ENCODE measurements around the gene HELT. TPM values are rescaled to one million over a fixed set of nuclear protein-coding genes. Genes with fewer than 3 reads are reported as not detected.

The HELT gene
- total and polyA plus RNA-seq, 2 donors (not counting 1 experiment from before 2014, with no cell fraction given), result not detected

- H3K27ac ChIP-seq (ENCODE audit: insufficient read depth, low read length), result no peak overlapping the region
- no peaks in the 10 kb centered on the region for H3K9me3 ChIP-seq (ENCODE audit: control insufficient read depth, insufficient read depth, low read depth, low read length)
- no peak overlapping the region for H3K4me2 ChIP-seq (ENCODE audit: extremely low read depth, insufficient read depth, low read length)
- H3K79me2 ChIP-seq (ENCODE audit: control insufficient read depth, insufficient read depth, low read length), result no peaks in the 10 kb centered on the region
- no peaks in the 10 kb centered on the region for H3K36me3 ChIP-seq (ENCODE audit: control insufficient read depth, insufficient read depth, low read length)
- peaks cover 34% of the 10 kb centered on the region for H3K27me3 ChIP-seq (ENCODE audit: control insufficient read depth, insufficient read depth, low read length)
- no peaks in the 10 kb centered on the region for H3K4me1 ChIP-seq (ENCODE audit: control insufficient read depth, extremely low read depth, insufficient read depth, low read length)
- TF ChIP-seq CTCF (conservative IDR thresholded peaks at IDR 0.05 in 1 of 2, IDR thresholded peaks at IDR 0.05 in 1 of 2; ENCODE audit: low read depth in 1 of 2, low read length in 2 of 2), result no peak
- TF ChIP-seq EZH2 (IDR thresholded peaks at IDR 0.05; ENCODE audit: low read length, missing control alignments), result peak; percentile 25
- H3K4me3 ChIP-seq (replicated peaks in 1 of 4; ENCODE audit: control extremely low read depth in 1 of 4, insufficient read depth in 1 of 4, low read depth in 3 of 4, low read length in 4 of 4), result no peak overlapping the region
- no peaks in the 10 kb centered on the region for H4K20me1 ChIP-seq (ENCODE audit: control insufficient read depth, extremely low read depth, insufficient read depth, low read length)
- DNase-seq (ENCODE audit: low read depth in 2 of 2), result no peak
- H3K9ac ChIP-seq (ENCODE audit: insufficient read depth, low read length), result no peak overlapping the region
- H2AFZ ChIP-seq (ENCODE audit: low read length), result no peak overlapping the region
Observed at GRCh38 chr4:185020863-185021761, 2.8 kb downstream of the HELT start.

- Histone ChIP-seq H3K27me3 (ENCODE audit: control insufficient read depth, insufficient read depth, low read length) (peaks cover 28% of the 10 kb centered on the region), H3K9me3 (ENCODE audit: control insufficient read depth, insufficient read depth, low read depth, low read length) (no peaks in the 10 kb centered on the region), H3K4me1 (ENCODE audit: control insufficient read depth, extremely low read depth, insufficient read depth, low read length) (no peaks in the 10 kb centered on the region), H4K20me1 (ENCODE audit: control insufficient read depth, extremely low read depth, insufficient read depth, low read length) (no peaks in the 10 kb centered on the region), H3K9ac (ENCODE audit: insufficient read depth, low read length) (no peak overlapping the region), H3K4me3 (replicated peaks in 1 of 4; ENCODE audit: control extremely low read depth in 1 of 4, insufficient read depth in 1 of 4, low read depth in 3 of 4, low read length in 4 of 4) (no peak overlapping the region), H3K4me2 (ENCODE audit: extremely low read depth, insufficient read depth, low read length) (no peak overlapping the region), H3K36me3 (ENCODE audit: control insufficient read depth, insufficient read depth, low read length) (no peaks in the 10 kb centered on the region), H3K79me2 (ENCODE audit: control insufficient read depth, insufficient read depth, low read length) (no peaks in the 10 kb centered on the region), H2AFZ (ENCODE audit: low read length) (no peak overlapping the region), H3K27ac (ENCODE audit: insufficient read depth, low read length) (no peak overlapping the region)
- TF ChIP-seq EZH2 (IDR thresholded peaks at IDR 0.05; ENCODE audit: low read length, missing control alignments) (no peak), CTCF (conservative IDR thresholded peaks at IDR 0.05 in 1 of 2, IDR thresholded peaks at IDR 0.05 in 1 of 2; ENCODE audit: low read depth in 1 of 2, low read length in 2 of 2) (no peak)
- DNase-seq (ENCODE audit: low read depth in 2 of 2), result no peak
Observed at GRCh38 chr4:185023471-185023870, 5.2 kb downstream of the HELT start.

GRCh38 chr4:185028625-185029024, 10.3 kb downstream of the HELT start:
- Histone ChIP-seq H3K9ac (ENCODE audit: insufficient read depth, low read length) (no peak overlapping the region), H2AFZ (ENCODE audit: low read length) (no peak overlapping the region), H3K79me2 (ENCODE audit: control insufficient read depth, insufficient read depth, low read length) (no peaks in the 10 kb centered on the region), H3K4me3 (replicated peaks in 1 of 4; ENCODE audit: control extremely low read depth in 1 of 4, insufficient read depth in 1 of 4, low read depth in 3 of 4, low read length in 4 of 4) (no peak overlapping the region), H3K27me3 (ENCODE audit: control insufficient read depth, insufficient read depth, low read length) (peaks cover 9% of the 10 kb centered on the region), H3K4me2 (ENCODE audit: extremely low read depth, insufficient read depth, low read length) (no peak overlapping the region), H4K20me1 (ENCODE audit: control insufficient read depth, extremely low read depth, insufficient read depth, low read length) (no peaks in the 10 kb centered on the region), H3K4me1 (ENCODE audit: control insufficient read depth, extremely low read depth, insufficient read depth, low read length) (no peaks in the 10 kb centered on the region), H3K27ac (ENCODE audit: insufficient read depth, low read length) (no peak overlapping the region), H3K9me3 (ENCODE audit: control insufficient read depth, insufficient read depth, low read depth, low read length) (no peaks in the 10 kb centered on the region), H3K36me3 (ENCODE audit: control insufficient read depth, insufficient read depth, low read length) (no peaks in the 10 kb centered on the region)
- TF ChIP-seq CTCF (conservative IDR thresholded peaks at IDR 0.05 in 1 of 2, IDR thresholded peaks at IDR 0.05 in 1 of 2; ENCODE audit: low read depth in 1 of 2, low read length in 2 of 2) (no peak), EZH2 (IDR thresholded peaks at IDR 0.05; ENCODE audit: low read length, missing control alignments) (no peak)
- no peak for DNase-seq (ENCODE audit: low read depth in 2 of 2)
